Measurements from ENCODE around the gene ZNF100. TPM values are rescaled to one million over a fixed set of nuclear protein-coding genes. Genes with fewer than 3 reads are reported as not detected.

Gene ZNF100
- total RNA-seq, 1 donor from 2014 or later, result 9.8 TPM

GRCh38 chr19:21707065-21707464 lies 60.3 kb downstream of the ZNF100 start:
- Histone ChIP-seq H4K20me1 (ENCODE audit: insufficient read depth, low read length) (no peaks in the 10 kb centered on the region), H3K9me3 (ENCODE audit: insufficient read depth, low read depth, low read length) (peaks cover 9% of the 10 kb centered on the region), H2AFZ (ENCODE audit: low read depth, low read length) (no peak overlapping the region), H3K27ac (ENCODE audit: low read depth, low read length) (no peak overlapping the region), H3K79me2 (ENCODE audit: insufficient read depth, low read length) (no peaks in the 10 kb centered on the region), H3K27me3 (ENCODE audit: insufficient read depth, low read length) (no peaks in the 10 kb centered on the region), H3K4me1 (ENCODE audit: insufficient read depth, low read length) (no peaks in the 10 kb centered on the region), H3K4me2 (ENCODE audit: low read length) (no peak overlapping the region), H3K4me3 (ENCODE audit: insufficient read depth, low read depth, low read length) (no peak overlapping the region), H3K36me3 (ENCODE audit: insufficient read depth, low read length) (no peaks in the 10 kb centered on the region), H3K9ac (ENCODE audit: low read length) (no peak overlapping the region)
- Mint-ChIP-seq H3K4me1 (ENCODE audit: low read depth, unreplicated experiment) (no peaks in the 10 kb centered on the region), H3K4me3 (ENCODE audit: unreplicated experiment) (no peak overlapping the region), H3K36me3 (ENCODE audit: low read depth, unreplicated experiment) (no peaks in the 10 kb centered on the region), H3K27ac (ENCODE audit: unreplicated experiment) (no peak overlapping the region), H3K9me3 (ENCODE audit: unreplicated experiment) (peaks cover 12% of the 10 kb centered on the region), H3K27me3 (ENCODE audit: low read depth, unreplicated experiment) (no peaks in the 10 kb centered on the region)
- FAIRE-seq (no peak), DNase-seq (ENCODE audit: low read depth) (no peak)
- TF ChIP-seq EZH2 (IDR thresholded peaks at IDR 0.05; ENCODE audit: insufficient read depth, low read length), result no peak
- TF ChIP-seq CTCF (IDR thresholded peaks at IDR 0.05; ENCODE audit: insufficient read depth, low read depth, low read length), result no peak

- H4K20me1 ChIP-seq (ENCODE audit: insufficient read depth, low read length), result no peaks in the 10 kb centered on the region
- H3K4me2 ChIP-seq (ENCODE audit: low read length), result no peak overlapping the region
Observed at GRCh38 chr19:21705393-21705792, 62.0 kb downstream of the ZNF100 start.

More at GRCh38 chr19:21705393-21705792, 62.0 kb downstream of the ZNF100 start:
- H3K4me1 ChIP-seq (ENCODE audit: insufficient read depth, low read length), result no peaks in the 10 kb centered on the region
- FAIRE-seq (no peak), DNase-seq (ENCODE audit: low read depth) (no peak)
- Mint-ChIP-seq H3K4me3 (ENCODE audit: unreplicated experiment) (no peak overlapping the region), H3K27me3 (ENCODE audit: low read depth, unreplicated experiment) (no peaks in the 10 kb centered on the region), H3K36me3 (ENCODE audit: low read depth, unreplicated experiment) (no peaks in the 10 kb centered on the region), H3K9me3 (ENCODE audit: unreplicated experiment) (peaks cover 12% of the 10 kb centered on the region), H3K27ac (ENCODE audit: unreplicated experiment) (no peak overlapping the region), H3K4me1 (ENCODE audit: low read depth, unreplicated experiment) (no peaks in the 10 kb centered on the region)
- no peak overlapping the region for H3K27ac ChIP-seq (ENCODE audit: low read depth, low read length)
- H3K79me2 ChIP-seq (ENCODE audit: insufficient read depth, low read length), result no peaks in the 10 kb centered on the region
- H3K27me3 ChIP-seq (ENCODE audit: insufficient read depth, low read length), result no peaks in the 10 kb centered on the region
- peaks cover 9% of the 10 kb centered on the region for H3K9me3 ChIP-seq (ENCODE audit: insufficient read depth, low read depth, low read length)
- TF ChIP-seq CTCF (IDR thresholded peaks at IDR 0.05; ENCODE audit: insufficient read depth, low read depth, low read length) (no peak), EZH2 (IDR thresholded peaks at IDR 0.05; ENCODE audit: insufficient read depth, low read length) (no peak)
- no peak overlapping the region for H3K9ac ChIP-seq (ENCODE audit: low read length)
- H2AFZ ChIP-seq (ENCODE audit: low read depth, low read length), result no peak overlapping the region
- H3K4me3 ChIP-seq (ENCODE audit: insufficient read depth, low read depth, low read length), result no peak overlapping the region
- no peaks in the 10 kb centered on the region for H3K36me3 ChIP-seq (ENCODE audit: insufficient read depth, low read length)
